Activated gamma-delta T cell (primary cell): ENCODE measurements around the gene MFN2.

Experiments used
- DNase-seq: peaks from one replicate; lab custom pipeline; 2025; lab: John Stamatoyannopoulos, UW

MFN2 gene

GRCh38 chr1:11960276-11960675, 20.0 kb upstream of the MFN2 start:
- no peak for DNase-seq

GRCh38 chr1:11960715-11961114, 19.5 kb upstream of the MFN2 start:
- no peak for DNase-seq

GRCh38 chr1:11961230-11961629, 19.0 kb upstream of the MFN2 start:
- DNase-seq: no peak

DNA sequence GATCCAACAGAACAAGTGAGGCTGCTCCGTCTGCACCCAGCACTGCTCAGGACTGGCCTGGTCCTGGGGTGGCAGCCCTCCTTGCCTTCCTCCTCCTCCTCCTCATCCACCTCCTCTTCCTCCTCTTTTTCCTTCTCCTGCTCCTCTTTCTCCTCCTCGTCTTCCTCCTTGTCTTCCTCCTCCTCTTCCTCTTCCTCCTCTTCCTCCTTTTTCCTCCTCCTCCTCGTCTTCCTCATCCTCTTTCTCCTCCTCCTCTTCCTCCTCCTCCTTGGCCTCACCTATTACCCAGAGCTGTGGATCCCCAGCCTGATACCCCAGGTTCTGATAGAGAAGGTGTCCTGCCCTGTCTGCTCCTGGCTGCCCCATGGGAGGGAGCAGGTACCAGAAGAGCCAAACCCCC, 16.6 kb upstream of the MFN2 start:
- DNase-seq: no peak

GRCh38 chr1:11964656-11965055, 15.6 kb upstream of the MFN2 start:
- no peak for DNase-seq

DNA sequence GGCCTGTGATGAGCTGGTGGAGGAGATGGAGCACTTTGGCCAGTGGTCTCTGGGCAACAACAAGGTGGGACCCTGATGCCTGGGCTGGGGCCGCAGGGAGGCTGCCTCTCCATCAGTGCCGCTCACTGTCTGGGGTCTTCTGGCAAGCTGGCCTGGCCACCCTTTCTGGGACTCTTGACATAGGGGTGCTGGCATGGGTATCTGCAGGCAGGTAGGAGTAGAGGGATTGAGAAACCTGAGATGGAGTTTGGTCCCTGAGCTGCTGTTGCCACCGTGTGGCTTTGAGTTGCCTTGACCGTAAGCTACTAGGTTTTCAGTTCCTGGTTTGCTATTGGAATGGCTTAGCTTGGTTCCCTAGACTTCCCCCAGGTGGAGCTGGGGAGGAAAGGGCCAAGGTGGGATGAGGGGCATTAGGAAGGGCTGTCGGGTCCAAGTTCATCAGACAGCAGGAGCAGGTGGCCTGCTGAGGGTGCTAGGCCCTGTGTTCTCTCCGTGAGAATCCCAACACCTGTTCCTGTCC, 13.2 kb upstream of the MFN2 start:
- no peak for DNase-seq

DNA sequence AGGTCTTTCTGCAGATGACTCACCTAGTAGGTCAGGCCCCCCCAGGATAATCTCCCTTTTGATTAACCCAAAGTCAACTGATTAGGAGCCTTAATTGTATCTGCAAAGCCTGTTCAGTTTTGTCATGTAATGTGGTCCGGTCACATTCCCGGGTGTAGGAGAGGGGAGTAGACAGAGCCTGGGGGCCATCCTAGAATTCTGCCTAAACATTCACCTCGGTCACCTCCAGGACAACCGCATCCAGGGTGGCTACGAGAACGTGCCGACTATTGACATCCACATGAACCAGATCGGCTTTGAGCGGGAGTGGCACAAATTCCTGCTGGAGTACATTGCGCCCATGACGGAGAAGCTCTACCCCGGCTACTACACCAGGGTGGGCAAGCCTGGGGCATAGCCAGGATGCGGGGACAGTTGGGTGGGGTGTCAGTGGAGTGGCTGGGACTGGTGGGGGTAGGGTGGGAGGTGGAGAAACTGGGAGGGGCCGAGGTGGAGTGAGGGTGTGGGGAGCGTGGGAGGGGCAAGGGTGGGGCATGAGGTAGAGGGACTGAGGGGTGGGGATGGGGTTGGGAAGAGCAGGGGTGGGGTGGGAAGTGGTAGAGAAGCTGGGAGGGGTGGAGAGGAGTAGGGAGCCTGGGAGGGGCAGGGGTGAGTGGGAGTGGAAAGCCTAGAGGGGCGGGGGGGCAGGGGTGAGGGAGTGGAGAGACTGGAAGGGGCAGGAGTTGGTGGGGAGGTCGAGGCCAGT, 9.6 kb upstream of the MFN2 start:
- DNase-seq: no peak

DNA sequence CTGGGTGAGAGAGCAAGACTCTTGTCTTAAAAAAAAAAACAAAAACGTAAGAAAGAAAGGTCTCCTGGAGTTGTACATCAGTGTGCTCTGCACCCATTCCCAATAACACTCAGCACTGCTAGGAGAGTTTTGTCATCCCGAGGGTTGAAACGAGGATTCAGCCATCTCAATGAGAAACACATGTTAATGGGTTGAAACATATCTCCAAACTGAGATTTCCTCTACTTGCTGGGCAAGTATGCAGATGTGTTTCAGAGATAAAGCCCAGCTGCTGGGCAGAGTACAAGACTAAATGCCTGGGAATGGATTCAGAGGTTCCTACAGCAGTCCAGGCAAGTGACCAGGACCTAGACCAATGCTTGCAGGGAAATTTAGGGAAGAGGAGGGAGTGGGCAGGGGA, 2.6 kb upstream of the MFN2 start:
- DNase-seq: no peak

DNA sequence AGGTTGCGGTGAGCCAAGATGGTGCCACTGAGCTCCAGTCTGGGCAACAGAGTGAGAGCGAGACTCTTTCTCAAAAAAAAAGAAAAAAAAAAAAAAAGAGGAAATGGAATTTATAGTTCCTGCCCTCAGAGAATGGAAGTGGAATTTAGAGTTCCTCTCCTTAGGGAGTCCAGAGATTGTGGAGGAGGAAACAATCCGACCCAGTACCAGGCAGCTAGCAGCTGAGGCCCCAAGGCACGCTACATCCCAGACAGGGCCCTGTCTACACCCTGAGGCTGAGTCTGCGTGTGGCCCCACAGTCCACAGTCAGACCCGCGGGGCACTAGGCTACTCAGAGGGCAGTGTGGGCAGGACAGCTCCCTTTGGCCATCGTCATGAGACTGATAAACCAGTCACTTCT, 1.9 kb upstream of the MFN2 start:
- no peak for DNase-seq

DNA sequence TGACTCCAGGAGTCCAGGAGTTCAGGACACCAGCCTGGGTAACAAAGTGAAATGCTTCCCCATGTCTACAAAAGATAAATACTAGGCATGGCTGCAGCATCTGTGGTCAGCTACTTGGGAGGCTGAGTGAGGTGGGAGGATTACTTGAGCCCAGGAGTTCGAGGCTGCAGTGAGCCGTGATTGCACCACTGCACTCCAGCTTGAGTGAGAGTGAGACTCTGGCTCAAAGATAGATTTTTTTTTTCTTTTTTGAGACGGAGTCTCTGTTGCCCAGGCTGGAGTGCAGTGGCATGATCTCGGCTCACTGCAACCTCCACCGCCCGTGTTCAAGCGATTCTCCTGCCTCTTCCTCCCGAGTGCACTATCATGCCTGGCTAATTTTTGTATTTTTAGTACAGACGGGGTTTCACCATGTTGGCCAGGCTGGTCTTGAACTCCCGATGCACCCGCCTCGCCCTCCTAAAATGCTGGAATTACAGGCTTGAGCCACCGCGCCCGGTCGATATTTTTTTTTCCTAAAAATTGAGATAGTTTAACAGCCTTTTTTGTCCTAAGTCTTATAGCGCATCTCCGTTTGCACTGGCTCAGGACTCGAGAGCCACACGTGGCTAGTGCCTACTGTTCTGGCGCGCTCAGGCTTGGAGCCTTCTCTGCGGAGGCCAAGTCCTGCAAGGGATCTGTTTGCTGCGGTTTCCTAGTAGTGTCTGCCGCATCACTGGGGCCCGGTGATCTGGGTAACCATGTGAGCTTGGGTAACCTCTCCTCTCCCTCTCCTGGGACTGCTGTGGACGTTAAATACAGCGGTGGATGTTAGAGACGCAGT, 1.0 kb upstream of the MFN2 start:
- no peak for DNase-seq

DNA sequence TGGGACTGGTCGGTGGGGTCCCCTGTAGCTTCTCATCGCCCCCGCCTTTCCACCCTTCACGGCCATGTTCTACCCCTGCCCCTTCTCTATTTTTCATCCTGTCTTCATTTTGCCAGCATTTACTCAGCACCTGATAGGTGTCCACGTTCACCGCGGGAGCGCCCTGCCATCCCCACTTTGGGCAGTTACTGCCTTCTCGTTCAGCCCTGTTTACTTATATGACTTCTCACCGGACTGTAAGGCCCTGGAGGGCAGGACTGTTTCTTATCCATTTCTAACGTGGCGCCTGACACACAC, 380 bp downstream of the MFN2 start:
- DNase-seq: no peak

- DNase-seq: no peak
These were observed 1.2 kb downstream of the MFN2 start for GRCh38 chr1:11981378-11982009.

DNA sequence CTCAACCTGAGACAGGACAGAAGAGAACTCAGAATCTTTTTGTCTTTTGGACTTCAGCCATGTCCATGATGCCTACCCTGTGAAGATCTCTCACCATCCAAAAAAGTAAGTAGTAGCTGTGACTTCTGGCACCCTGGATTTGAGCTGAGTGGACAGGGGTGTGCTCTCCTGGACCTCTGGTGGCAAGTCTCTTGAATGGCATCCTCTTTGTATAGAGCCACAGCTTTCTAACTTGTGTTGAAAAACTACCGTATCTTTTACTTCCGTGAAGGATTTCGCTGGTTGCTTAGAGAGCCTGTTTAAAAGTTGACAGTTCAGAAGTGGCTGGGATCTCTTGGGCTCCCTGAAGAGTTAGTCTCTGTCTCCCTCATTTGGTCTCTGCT, 1.8 kb downstream of the MFN2 start:
- no peak for DNase-seq

DNA sequence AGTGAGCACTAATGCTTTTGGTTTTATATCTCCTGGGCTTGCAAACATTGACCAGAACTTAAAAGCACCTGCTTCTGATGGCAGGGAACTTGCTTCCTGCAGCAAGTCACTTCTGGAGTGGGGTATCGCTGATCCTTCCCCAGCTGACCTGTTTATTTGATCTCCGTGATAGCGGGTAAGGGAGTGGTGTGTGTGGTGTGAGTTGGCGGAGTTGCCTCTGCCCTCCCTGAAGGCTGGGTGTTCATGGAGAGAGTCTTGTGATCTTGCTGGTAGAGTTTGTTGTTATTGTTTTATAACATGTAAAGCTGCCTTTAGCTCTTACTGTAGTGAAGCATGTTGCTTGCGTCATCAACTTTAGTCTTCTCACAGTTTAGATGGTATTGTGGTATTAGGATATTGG, 3.9 kb downstream of the MFN2 start:
- no peak for DNase-seq

DNA sequence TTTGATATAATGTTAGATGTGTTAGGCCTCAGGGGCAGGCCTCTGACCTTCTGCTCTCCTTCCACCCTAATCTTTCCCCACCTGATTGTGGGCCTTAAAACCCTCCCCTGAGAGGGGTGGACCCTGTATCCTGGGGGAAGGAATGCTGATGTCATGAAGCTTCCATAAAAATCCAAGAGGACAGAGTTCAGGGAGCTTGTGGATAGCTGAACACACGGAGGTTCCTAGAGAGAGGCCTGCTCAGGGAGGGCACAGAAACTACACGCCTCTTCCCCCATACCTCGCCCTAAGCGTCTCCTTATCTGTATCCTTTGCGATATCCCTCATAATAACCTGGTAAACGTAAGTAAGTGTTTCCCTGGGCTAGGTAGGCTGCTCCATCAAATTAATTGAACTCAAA, 4.3 kb downstream of the MFN2 start:
- no peak for DNase-seq

DNA sequence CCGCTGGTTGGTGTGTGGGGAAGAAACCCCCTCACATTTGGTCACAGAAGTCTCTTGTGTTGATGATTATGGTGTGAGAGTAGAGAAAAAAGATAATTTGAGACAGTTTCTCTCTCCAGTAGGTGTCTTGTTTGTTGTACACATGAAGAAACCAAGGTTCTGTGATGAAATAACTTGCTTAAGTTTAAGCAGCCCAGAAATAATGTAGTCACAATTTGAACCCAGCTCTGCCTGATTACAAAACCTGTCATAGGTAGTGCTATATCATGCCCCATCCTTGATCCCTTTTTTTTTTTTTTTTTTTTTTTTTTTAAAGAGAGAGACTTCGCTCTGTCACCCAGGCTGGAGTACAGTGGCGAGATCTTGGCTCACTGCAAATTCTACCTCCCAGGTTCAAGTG, 4.9 kb downstream of the MFN2 start:
- DNase-seq: no peak

GRCh38 chr1:11985851-11986250, 5.6 kb downstream of the MFN2 start:
- DNase-seq: no peak

DNA sequence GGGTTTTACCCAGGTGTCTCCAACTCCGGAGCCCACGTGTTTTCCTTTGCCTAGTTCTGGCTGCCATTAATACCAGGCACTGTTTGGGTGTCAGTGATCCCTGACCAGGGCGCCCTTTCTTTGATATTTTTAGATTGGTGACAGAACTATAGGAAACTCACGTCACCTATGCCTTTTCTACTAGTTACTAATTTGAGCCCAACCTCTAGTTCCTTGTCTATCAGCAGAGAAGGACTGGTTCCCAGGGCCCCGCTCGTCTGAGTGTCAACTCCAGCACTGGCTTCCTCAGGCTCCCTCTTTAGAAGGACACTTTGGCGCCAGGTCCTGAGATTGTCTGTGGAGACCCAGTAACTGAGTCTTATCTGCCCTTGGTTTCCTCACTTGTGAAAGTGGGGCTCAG, 9.4 kb downstream of the MFN2 start:
- DNase-seq: no peak

GRCh38 chr1:11990303-11991032, 10.2 kb downstream of the MFN2 start:
- no peak for DNase-seq

DNA sequence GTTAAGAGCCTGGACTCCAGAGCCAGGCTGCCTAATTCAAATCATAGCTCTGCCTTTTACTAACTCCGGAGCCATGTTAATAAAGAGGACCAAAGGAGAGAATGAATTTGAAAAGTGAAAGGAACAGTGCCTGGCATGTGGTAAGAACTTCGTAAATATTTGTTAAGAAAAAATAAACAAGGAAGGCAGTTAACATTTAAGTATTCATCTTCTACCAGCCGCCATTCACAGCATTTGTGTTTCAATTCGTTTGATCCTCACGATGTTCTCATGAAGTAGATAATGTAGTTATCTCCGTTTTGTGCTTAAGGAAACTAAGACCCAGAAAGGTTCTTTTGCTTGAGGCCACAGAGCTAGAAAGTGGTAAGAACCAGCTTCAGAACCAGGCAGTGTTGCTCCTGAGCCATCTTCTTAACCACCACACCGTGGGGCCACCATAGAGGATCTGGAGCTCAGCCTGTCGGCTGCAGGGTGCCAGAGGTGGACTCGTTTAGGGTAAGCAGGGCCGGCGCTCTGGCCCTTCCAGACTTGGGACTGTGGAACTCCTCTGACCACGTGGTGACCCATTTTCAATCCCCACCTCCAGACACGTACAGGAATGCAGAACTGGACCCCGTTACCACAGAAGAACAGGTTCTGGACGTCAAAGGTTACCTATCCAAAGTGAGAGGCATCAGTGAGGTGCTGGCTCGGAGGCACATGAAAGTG, 11.9 kb downstream of the MFN2 start:
- no peak for DNase-seq

DNA sequence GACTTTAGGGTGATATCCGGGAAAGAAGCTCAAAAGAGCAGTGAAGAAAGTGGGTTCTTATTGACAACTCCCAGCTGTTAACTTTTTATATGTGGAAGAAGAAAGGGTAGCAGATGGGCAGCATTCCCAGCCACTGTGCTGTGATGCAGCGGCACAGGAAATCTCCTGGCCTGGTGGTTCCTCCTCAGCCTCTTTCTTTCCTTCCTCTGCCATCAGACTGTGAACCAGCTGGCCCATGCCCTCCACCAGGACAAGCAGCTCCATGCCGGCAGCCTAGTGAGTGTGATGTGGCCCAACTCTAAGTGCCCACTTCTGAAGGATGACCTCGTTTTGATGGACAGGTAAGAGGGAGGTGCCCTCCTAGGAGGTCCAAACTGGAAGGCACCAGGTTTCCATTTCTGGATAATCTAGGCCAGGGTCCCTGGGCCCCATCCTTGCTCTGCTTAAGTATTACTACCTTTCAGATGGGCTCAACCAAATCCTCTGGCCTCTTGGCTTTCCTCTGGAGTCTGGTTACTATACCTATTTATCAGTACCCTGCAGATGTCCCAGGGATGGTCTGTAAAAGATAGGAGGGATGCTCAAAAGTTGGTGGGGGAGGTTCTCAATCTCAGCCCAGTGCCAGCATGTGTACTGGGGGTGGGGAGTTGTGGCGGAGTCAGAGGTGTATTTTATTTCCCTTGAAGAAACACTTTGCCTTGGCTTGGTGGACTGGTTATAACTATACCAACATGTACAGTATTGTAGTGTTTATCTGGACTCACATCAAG, 17.0 kb downstream of the MFN2 start:
- DNase-seq: no peak
